Measurements from ENCODE around the gene MKRN2.
"Not testable (repeated sequence)": the region's sequence is repeated elsewhere in the genome, so short reads cannot be mapped to it uniquely, and the experiment has no call there.

Gene MKRN2

GRCh38 chr3:12590096-12590495, 33.2 kb downstream of the MKRN2 start:
- peak; percentile 3 for DNase-seq

- DNase-seq = no peak
Measured at GRCh38 chr3:12591456-12591855, 34.6 kb downstream of the MKRN2 start.

GRCh38 chr3:12591997-12592715, 35.3 kb downstream of the MKRN2 start:
- no peak for DNase-seq

- DNase-seq = peak; percentile 4
Measured at GRCh38 chr3:12593473-12593872, 36.6 kb downstream of the MKRN2 start.

GRCh38 chr3:12598890-12599289, 42.0 kb downstream of the MKRN2 start:
- no peak for DNase-seq

GRCh38 chr3:12601072-12601471, 44.2 kb downstream of the MKRN2 start:
- no peak for DNase-seq

- DNase-seq = no peak
Measured at GRCh38 chr3:12603969-12604368, 47.1 kb downstream of the MKRN2 start.

- no peak for DNase-seq
Measured at GRCh38 chr3:12608376-12608775, 51.5 kb downstream of the MKRN2 start.

- DNase-seq = no peak
Measured at GRCh38 chr3:12611117-12611516, 54.2 kb downstream of the MKRN2 start.

- DNase-seq = no peak
Measured at GRCh38 chr3:12612514-12613226, 55.8 kb downstream of the MKRN2 start.

- no peak for DNase-seq
Measured at GRCh38 chr3:12613250-12613649, 56.4 kb downstream of the MKRN2 start.

GRCh38 chr3:12615266-12615665, 58.4 kb downstream of the MKRN2 start:
- no peak for DNase-seq

GRCh38 chr3:12618426-12618825, 61.5 kb downstream of the MKRN2 start:
- DNase-seq = no peak

GRCh38 chr3:12620305-12620704, 63.4 kb downstream of the MKRN2 start:
- no peak for DNase-seq

GRCh38 chr3:12620729-12621128, 63.8 kb downstream of the MKRN2 start:
- DNase-seq = no peak

GRCh38 chr3:12622335-12622734, 65.4 kb downstream of the MKRN2 start:
- DNase-seq = no peak

GRCh38 chr3:12624056-12624455, 67.2 kb downstream of the MKRN2 start:
- DNase-seq = no peak

GRCh38 chr3:12624964-12625363, 68.1 kb downstream of the MKRN2 start:
- DNase-seq = not testable (repeated sequence)

- DNase-seq = no peak
Measured at GRCh38 chr3:12627370-12627769, 70.5 kb downstream of the MKRN2 start.

GRCh38 chr3:12628813-12629212, 71.9 kb downstream of the MKRN2 start:
- DNase-seq = no peak

- no peak for DNase-seq
Measured at GRCh38 chr3:12629560-12629959, 72.7 kb downstream of the MKRN2 start.

GRCh38 chr3:12630292-12630691, 73.4 kb downstream of the MKRN2 start:
- no peak for DNase-seq

- not testable (repeated sequence) for DNase-seq
Measured at GRCh38 chr3:12630843-12631242, 74.0 kb downstream of the MKRN2 start.

- DNase-seq = no peak
Measured at GRCh38 chr3:12632523-12632922, 75.6 kb downstream of the MKRN2 start.

GRCh38 chr3:12633108-12633507, 76.2 kb downstream of the MKRN2 start:
- DNase-seq = no peak

All from NCI-H2171 (cell line).